K562 (cell line): ENCODE results near the gene CPNE2. TPM values are rescaled to one million over a fixed set of nuclear protein-coding genes. Genes with fewer than 3 reads are reported as not detected.

ENCODE experiments used
- BMI1 ChIP-seq: fragments of 150-350 bp; IDR thresholded peaks from 2 replicates; pipeline ENCODE4 v1.6.1; 2014; ENCODE audit warnings: low read length
- CTCF ChIP-seq, 3 experiments: IDR thresholded peaks in 2 of 3; conservative IDR thresholded peaks in 1 of 3; 2 replicates each; pipeline ENCODE4 v1.5.1; 2011 to 2012; ENCODE audit warnings: low read length in 3 of 3, mild to moderate bottlenecking in 3 of 3, control low read depth in 2 of 3, improper control_type of control experiment in 1 of 3, inconsistent platforms in 1 of 3, low read depth in 1 of 3, mixed read lengths in 1 of 3, moderate library complexity in 1 of 3; ENCODE audit not compliant: insufficient read depth in 2 of 3
- HNRNPH1 ChIP-seq: fragments of 200-400 bp; formaldehyde crosslinking; optimal IDR thresholded peaks from 2 replicates; pipeline ENCODE3; 2017; ENCODE audit warnings: low read depth, mild to moderate bottlenecking, low read length, moderate library complexity
- KLF16 ChIP-seq: IDR thresholded peaks from 2 replicates; pipeline ENCODE4 v1.6.1; 2016; ENCODE audit warnings: antibody characterized with exemption
- MAZ ChIP-seq, 2 experiments: fragments of 450-650 bp in 1 of 2; sonication (generic) in 1 of 2; formaldehyde crosslinking; IDR thresholded peaks in 1 of 2; conservative IDR thresholded peaks in 1 of 2; 2 replicates each; pipeline versions ENCODE4 v1.4.0 to v1.5.0; 2020; ENCODE audit warnings: mild to moderate bottlenecking in 1 of 2, missing genetic modification reagents in 1 of 2
- NFATC3 ChIP-seq: fragments of 450-650 bp; IDR thresholded peaks from 2 replicates; pipeline ENCODE4 v1.6.1; 2017; ENCODE audit warnings: mild to moderate bottlenecking
- TGIF2 ChIP-seq: sonication (generic); formaldehyde crosslinking; IDR thresholded peaks from 2 replicates; pipeline ENCODE4 v1.8.1; 2022; ENCODE audit warnings: mild to moderate bottlenecking, missing genetic modification reagents, moderate library complexity
- ZNF696 ChIP-seq: fragments of 250-450 bp; sonication (Bioruptor Pico); conservative IDR thresholded peaks from 2 replicates; pipeline ENCODE4 v1.4.0; 2020; ENCODE audit warnings: mild to moderate bottlenecking, moderate library complexity
- polyA plus RNA-seq, 8 experiments: library from polyadenylated mRNA; depleted of rRNA in 4 of 8; stranded (reverse) in 5 of 8; unstranded in 3 of 8; fragments of >200 nt; fragmentation: Nextera tagmentation in 2 of 8; fragmentation: Illumina TruSeq in 1 of 8; extraction: Ambion mirVana in 2 of 8; extraction: Trizol in 1 of 8; gene quantifications; 2 replicates each; pipeline versions ENCODE4 v1.2.1 to v1.2.3, GENCODE V29; 2011 to 2014; ENCODE audit warnings: inconsistent platforms in 1 of 8, missing spikeins in 1 of 8
- total RNA-seq, 7 experiments: library from RNA; depleted of rRNA in 6 of 7; stranded (reverse); fragments of >200 nt in 6 of 7; fragmentation: Illumina TruSeq in 2 of 7; extraction: Trizol in 2 of 7; gene quantifications; 2 replicates each; pipeline versions ENCODE4 v1.2.1 to v1.2.3, GENCODE V29; 2011 to 2021; ENCODE audit warnings: low replicate concordance in 1 of 7
- TF ChIP-seq, protein P1 (sequence below): fragments of 450-650 bp; formaldehyde crosslinking; IDR thresholded peaks from 2 replicates; pipeline ENCODE4 v1.4.0; 2020; ENCODE audit warnings: mild to moderate bottlenecking, moderate library complexity
- TF ChIP-seq, protein P2 (sequence below): fragments of 250-450 bp; sonication (Bioruptor Pico); IDR thresholded peaks from 2 replicates; pipeline ENCODE4 v1.8.0; 2022; ENCODE audit warnings: inconsistent platforms, mild to moderate bottlenecking, moderate library complexity, borderline replicate concordance

CPNE2 gene
- total and polyA plus RNA-seq, 9 of the 15 experiments (the other 6 are each of a cell fraction or from before 2014, with no cell fraction given) = 3.0 to 13.9 (median 8.6) TPM

DNA sequence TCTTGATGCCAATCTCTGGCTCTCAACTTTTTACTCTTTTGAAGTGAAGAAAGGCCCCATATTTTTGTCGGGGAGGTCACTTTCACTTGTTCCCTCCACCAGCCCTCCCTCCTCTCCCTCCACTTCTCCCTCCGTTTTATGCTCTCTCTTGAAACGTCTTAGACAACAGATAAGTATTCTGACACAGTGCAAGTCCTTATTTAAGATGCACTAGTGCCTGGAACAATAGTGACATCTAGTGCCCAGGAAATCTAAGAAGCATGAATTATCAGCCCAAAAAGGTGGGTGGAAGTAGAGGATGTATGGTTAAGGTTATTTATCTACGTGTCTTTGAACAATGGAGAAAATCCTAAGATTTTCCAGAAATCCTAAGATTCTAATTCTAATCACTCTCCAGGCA, 75.6 kb downstream of the CPNE2 start (continued):
- TF ChIP-seq, protein P1, sequence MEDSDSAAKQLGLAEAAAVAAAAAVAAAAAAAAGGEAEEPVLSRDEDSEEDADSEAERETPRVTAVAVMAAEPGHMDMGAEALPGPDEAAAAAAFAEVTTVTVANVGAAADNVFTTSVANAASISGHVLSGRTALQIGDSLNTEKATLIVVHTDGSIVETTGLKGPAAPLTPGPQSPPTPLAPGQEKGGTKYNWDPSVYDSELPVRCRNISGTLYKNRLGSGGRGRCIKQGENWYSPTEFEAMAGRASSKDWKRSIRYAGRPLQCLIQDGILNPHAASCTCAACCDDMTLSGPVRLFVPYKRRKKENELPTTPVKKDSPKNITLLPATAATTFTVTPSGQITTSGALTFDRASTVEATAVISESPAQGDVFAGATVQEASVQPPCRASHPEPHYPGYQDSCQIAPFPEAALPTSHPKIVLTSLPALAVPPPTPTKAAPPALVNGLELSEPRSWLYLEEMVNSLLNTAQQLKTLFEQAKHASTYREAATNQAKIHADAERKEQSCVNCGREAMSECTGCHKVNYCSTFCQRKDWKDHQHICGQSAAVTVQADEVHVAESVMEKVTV = peak; percentile 68
- TF ChIP-seq HNRNPH1 (no peak), NFATC3 (no peak), KLF16 (0 out of 2 replicates have a peak, but pooled peaks have one; percentile 13), ZNF696 (CRISPR knock-in tag) (no peak), CTCF (IDR thresholded peaks at IDR 0.05 in 2 of 3, conservative IDR thresholded peaks at IDR 0.05 in 1 of 3; ENCODE audit: insufficient read depth in 2 of 3, low read depth in 1 of 3, low read length in 3 of 3) (peak; percentile 55 to 79 (median 65)), MAZ (CRISPR knock-in tag; conservative IDR thresholded peaks at IDR 0.05 in 1 of 2, IDR thresholded peaks at IDR 0.05 in 1 of 2) (no peak), BMI1 (no peak), TGIF2 (CRISPR knock-in tag) (no peak)
- TF ChIP-seq, protein P2, sequence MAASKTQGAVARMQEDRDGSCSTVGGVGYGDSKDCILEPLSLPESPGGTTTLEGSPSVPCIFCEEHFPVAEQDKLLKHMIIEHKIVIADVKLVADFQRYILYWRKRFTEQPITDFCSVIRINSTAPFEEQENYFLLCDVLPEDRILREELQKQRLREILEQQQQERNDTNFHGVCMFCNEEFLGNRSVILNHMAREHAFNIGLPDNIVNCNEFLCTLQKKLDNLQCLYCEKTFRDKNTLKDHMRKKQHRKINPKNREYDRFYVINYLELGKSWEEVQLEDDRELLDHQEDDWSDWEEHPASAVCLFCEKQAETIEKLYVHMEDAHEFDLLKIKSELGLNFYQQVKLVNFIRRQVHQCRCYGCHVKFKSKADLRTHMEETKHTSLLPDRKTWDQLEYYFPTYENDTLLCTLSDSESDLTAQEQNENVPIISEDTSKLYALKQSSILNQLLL (CRISPR knock-in tag) = no peak
